Karpas-422 (cell line): ENCODE measurements around the gene TENM4. TPM values are rescaled to one million over a fixed set of nuclear protein-coding genes. Genes with fewer than 3 reads are reported as not detected.

Source experiments
- DNase-seq: peaks from one replicate; pipeline ENCODE4 v3.0.0-alpha.2; 2015
- H2AFZ ChIP-seq: fragments of 200-600 bp; sonication (generic); 2 replicates; pipeline ENCODE4 v1.6.1; 2014; ENCODE audit warnings: antibody characterized with exemption, low read length, mixed read lengths
- H3K27ac ChIP-seq: fragments of 200-600 bp; sonication (generic); 2 replicates; pipeline ENCODE4 v1.5.1; 2014; ENCODE audit warnings: mild to moderate bottlenecking, low read length, moderate library complexity
- H3K27me3 ChIP-seq: fragments of 200-600 bp; sonication (generic); 2 replicates; pipeline ENCODE4 v1.6.1; 2014; ENCODE audit warnings: low read length, mixed read lengths
- H3K36me3 ChIP-seq: fragments of 200-600 bp; sonication (generic); 2 replicates; pipeline ENCODE4 v1.6.1; 2014; ENCODE audit warnings: low read length, mixed read lengths; ENCODE audit not compliant: insufficient read depth
- H3K4me1 ChIP-seq: fragments of 200-600 bp; sonication (generic); 2 replicates; pipeline ENCODE4 v1.6.1; 2014; ENCODE audit warnings: mild to moderate bottlenecking, low read length, mixed read lengths
- H3K4me2 ChIP-seq: fragments of 200-600 bp; sonication (generic); 2 replicates; pipeline ENCODE4 v1.6.1; 2014; ENCODE audit warnings: low read length, low read depth, mild to moderate bottlenecking; ENCODE audit not compliant: poor library complexity, severe bottlenecking
- H3K4me3 ChIP-seq: fragments of 200-600 bp; sonication (generic); 2 replicates; pipeline ENCODE4 v1.5.1; 2014; ENCODE audit warnings: mild to moderate bottlenecking, antibody characterized with exemption, low read length, mixed read lengths
- H3K79me2 ChIP-seq: fragments of 200-600 bp; sonication (generic); 2 replicates; pipeline ENCODE4 v1.6.1; 2014; ENCODE audit warnings: mild to moderate bottlenecking, low read length, mixed read lengths
- H3K9ac ChIP-seq: fragments of 200-600 bp; sonication (generic); 2 replicates; pipeline ENCODE4 v1.6.0; 2014; ENCODE audit warnings: low read length
- H3K9me2 ChIP-seq: fragments of 200-600 bp; sonication (generic), shearing (Covaris generic); replicated peaks from 2 replicates; pipeline ENCODE4 v1.6.0; 2014; ENCODE audit warnings: mild to moderate bottlenecking, low read length, moderate library complexity; ENCODE audit not compliant: insufficient read depth
- H3K9me3 ChIP-seq: fragments of 300-700, 200-600 bp; sonication (generic); 2 replicates; pipeline ENCODE4 v1.6.1; 2014; ENCODE audit warnings: low read length, mixed read lengths
- H4K20me1 ChIP-seq: fragments of 200-600 bp; sonication (generic); 2 replicates; pipeline ENCODE4 v1.6.1; 2014; ENCODE audit warnings: mild to moderate bottlenecking, antibody characterized with exemption, low read length, low read depth; ENCODE audit not compliant: insufficient read depth
- total RNA-seq: library from RNA; depleted of rRNA; stranded (reverse); fragments of >200 nt; shearing (Covaris generic); gene quantifications from 2 replicates; pipeline ENCODE4 v1.2.3, GENCODE V29; 2014; ENCODE audit warnings: low replicate concordance

TENM4 gene
- total RNA-seq, 1 experiment from 2014 or later = not detected

GRCh38 chr11:78940500-78941225 lies 500.2 kb downstream of the TENM4 start:
- DNase-seq = no peak
- Histone ChIP-seq H3K9ac (no peak overlapping the region), H3K9me2 (no peaks in the 10 kb centered on the region), H2AFZ (no peak overlapping the region), H3K9me3 (no peaks in the 10 kb centered on the region), H4K20me1 (no peaks in the 10 kb centered on the region), H3K36me3 (no peaks in the 10 kb centered on the region), H3K4me1 (no peaks in the 10 kb centered on the region), H3K27ac (no peak overlapping the region), H3K4me2 (no peak overlapping the region), H3K4me3 (no peak overlapping the region), H3K27me3 (no peaks in the 10 kb centered on the region), H3K79me2 (no peaks in the 10 kb centered on the region)

- Histone ChIP-seq H3K79me2 (no peaks in the 10 kb centered on the region), H4K20me1 (no peaks in the 10 kb centered on the region), H3K27me3 (no peaks in the 10 kb centered on the region), H3K9me3 (no peaks in the 10 kb centered on the region), H3K4me2 (no peak overlapping the region), H2AFZ (no peak overlapping the region), H3K9ac (no peak overlapping the region), H3K4me3 (no peak overlapping the region), H3K36me3 (no peaks in the 10 kb centered on the region), H3K27ac (no peak overlapping the region), H3K4me1 (no peaks in the 10 kb centered on the region), H3K9me2 (no peaks in the 10 kb centered on the region)
- no peak for DNase-seq
Measured at GRCh38 chr11:78938971-78939370, 501.9 kb downstream of the TENM4 start.

- H3K4me1 ChIP-seq = no peaks in the 10 kb centered on the region
- no peak overlapping the region for H3K9ac ChIP-seq
- H3K4me3 ChIP-seq = no peak overlapping the region
- no peaks in the 10 kb centered on the region for H4K20me1 ChIP-seq
- H3K27me3 ChIP-seq = no peaks in the 10 kb centered on the region
- H3K4me2 ChIP-seq = no peak overlapping the region
- H3K79me2 ChIP-seq = no peaks in the 10 kb centered on the region
- H2AFZ ChIP-seq = no peak overlapping the region
- no peak for DNase-seq
- no peaks in the 10 kb centered on the region for H3K9me3 ChIP-seq
- H3K36me3 ChIP-seq = no peaks in the 10 kb centered on the region
- H3K9me2 ChIP-seq = no peaks in the 10 kb centered on the region
- no peak overlapping the region for H3K27ac ChIP-seq
Measured at GRCh38 chr11:78938036-78938435, 502.8 kb downstream of the TENM4 start.

- Histone ChIP-seq H2AFZ (no peak overlapping the region), H3K9ac (no peak overlapping the region), H3K27ac (no peak overlapping the region), H3K4me1 (no peaks in the 10 kb centered on the region), H3K79me2 (no peaks in the 10 kb centered on the region), H3K4me2 (no peak overlapping the region), H4K20me1 (no peaks in the 10 kb centered on the region), H3K4me3 (no peak overlapping the region), H3K9me2 (no peaks in the 10 kb centered on the region), H3K9me3 (no peaks in the 10 kb centered on the region), H3K27me3 (no peaks in the 10 kb centered on the region), H3K36me3 (no peaks in the 10 kb centered on the region)
- DNase-seq = no peak
Measured at GRCh38 chr11:78935398-78936068, 505.3 kb downstream of the TENM4 start.

- Histone ChIP-seq H4K20me1 (no peaks in the 10 kb centered on the region), H3K9me3 (no peaks in the 10 kb centered on the region), H2AFZ (no peak overlapping the region), H3K4me3 (no peak overlapping the region), H3K9me2 (no peaks in the 10 kb centered on the region), H3K36me3 (no peaks in the 10 kb centered on the region), H3K9ac (no peak overlapping the region), H3K27ac (no peak overlapping the region), H3K27me3 (no peaks in the 10 kb centered on the region), H3K4me1 (no peaks in the 10 kb centered on the region), H3K79me2 (no peaks in the 10 kb centered on the region), H3K4me2 (no peak overlapping the region)
- no peak for DNase-seq
Measured at GRCh38 chr11:78933350-78933749, 507.5 kb downstream of the TENM4 start.

- Histone ChIP-seq H3K9ac (no peak overlapping the region), H3K27ac (no peak overlapping the region), H3K9me3 (no peaks in the 10 kb centered on the region), H4K20me1 (no peaks in the 10 kb centered on the region), H3K36me3 (no peaks in the 10 kb centered on the region), H2AFZ (no peak overlapping the region), H3K4me1 (no peaks in the 10 kb centered on the region), H3K9me2 (no peaks in the 10 kb centered on the region), H3K4me2 (no peak overlapping the region), H3K79me2 (no peaks in the 10 kb centered on the region), H3K4me3 (no peak overlapping the region), H3K27me3 (no peaks in the 10 kb centered on the region)
- no peak for DNase-seq
Measured at GRCh38 chr11:78932757-78933156, 508.1 kb downstream of the TENM4 start.

GRCh38 chr11:78931891-78932290 lies 508.9 kb downstream of the TENM4 start:
- Histone ChIP-seq H3K9me3 (no peaks in the 10 kb centered on the region), H2AFZ (no peak overlapping the region), H3K4me1 (no peaks in the 10 kb centered on the region), H3K79me2 (no peaks in the 10 kb centered on the region), H3K27me3 (no peaks in the 10 kb centered on the region), H4K20me1 (no peaks in the 10 kb centered on the region), H3K27ac (no peak overlapping the region), H3K9ac (no peak overlapping the region), H3K4me2 (no peak overlapping the region), H3K4me3 (no peak overlapping the region), H3K36me3 (no peaks in the 10 kb centered on the region), H3K9me2 (no peaks in the 10 kb centered on the region)
- no peak for DNase-seq

- H3K9me2 ChIP-seq = no peaks in the 10 kb centered on the region
- H3K4me3 ChIP-seq = no peak overlapping the region
- H3K36me3 ChIP-seq = no peaks in the 10 kb centered on the region
- H4K20me1 ChIP-seq = no peaks in the 10 kb centered on the region
- H3K4me2 ChIP-seq = no peak overlapping the region
- H3K27ac ChIP-seq = no peak overlapping the region
- no peaks in the 10 kb centered on the region for H3K4me1 ChIP-seq
- H2AFZ ChIP-seq = no peak overlapping the region
- H3K27me3 ChIP-seq = no peaks in the 10 kb centered on the region
- no peaks in the 10 kb centered on the region for H3K9me3 ChIP-seq
- no peak overlapping the region for H3K9ac ChIP-seq
- no peaks in the 10 kb centered on the region for H3K79me2 ChIP-seq
- no peak for DNase-seq
Measured at GRCh38 chr11:78930810-78931523, 509.9 kb downstream of the TENM4 start.
